Subcutaneous adipose tissue (tissue), 4 donors: ENCODE data around the gene SLC26A8. TPM values are rescaled to one million over a fixed set of nuclear protein-coding genes. Genes with fewer than 3 reads are reported as not detected.

Source experiments
- CTCF ChIP-seq: fragments of 450-650 bp; IDR thresholded peaks from one replicate; pipeline ENCODE4 v1.5.1; 2016; ENCODE audit warnings: low read depth, mild to moderate bottlenecking, control low read depth, antibody characterized with exemption, moderate library complexity
- total RNA-seq, 4 donors: library from RNA; depleted of rRNA; stranded (reverse); fragments of >200 nt; gene quantifications; one replicate each; pipeline ENCODE4 v1.1.0, GENCODE V29; 2016

Gene SLC26A8
- total RNA-seq, 4 donors from 2014 or later, result 0.33 to 2.2 (median 2.0) TPM; not detected in 1

- TF ChIP-seq CTCF, result no peak
These were observed 97.8 kb downstream of the SLC26A8 start for GRCh38 chr6:35926509-35927215.

- no peak for TF ChIP-seq CTCF
These were observed 98.5 kb downstream of the SLC26A8 start for GRCh38 chr6:35925961-35926360.

- TF ChIP-seq CTCF, result no peak
These were observed 100.3 kb downstream of the SLC26A8 start for GRCh38 chr6:35924146-35924545.

- no peak for TF ChIP-seq CTCF
These were observed 102.3 kb downstream of the SLC26A8 start for GRCh38 chr6:35922139-35922554.

- TF ChIP-seq CTCF, result no peak
These were observed 103.4 kb downstream of the SLC26A8 start, which contains the start of gene SRPK1 for GRCh38 chr6:35920793-35921732. TSS of gene SRPK1 (minus strand) at chr6:35921098. CDS start at chr6:35921056, 42 bp downstream.

- no peak for TF ChIP-seq CTCF
These were observed 104.4 kb downstream of the SLC26A8 start for GRCh38 chr6:35919827-35920751.
